Testis (tissue), 3 donors: ENCODE results near the gene ASPHD2. TPM values are rescaled to one million over a fixed set of nuclear protein-coding genes. Genes with fewer than 3 reads are reported as not detected.

Experiments used
- DNase-seq: peaks from one replicate; pipeline ENCODE4 v3.0.0-alpha.2; 2019
- H3K27ac ChIP-seq, 2 donors: fragments of 200-600 bp; sonication (generic); one replicate each; pipeline ENCODE4 v1.5.1; 2019
- H3K27me3 ChIP-seq: fragments of 200-600 bp; sonication (generic); one replicate; pipeline ENCODE4 v1.5.1; 2019
- H3K36me3 ChIP-seq: fragments of 200-600 bp; sonication (generic); one replicate; pipeline ENCODE4 v1.5.1; 2017; ENCODE audit warnings: low read depth; ENCODE audit errors: missing control alignments
- H3K4me1 ChIP-seq: fragments of 200-600 bp; sonication (generic); one replicate; pipeline ENCODE4 v1.5.1; 2019
- H3K4me3 ChIP-seq, 2 donors: fragments of 200-600 bp; sonication (generic); one replicate each; pipeline ENCODE4 v1.5.1; 2017 to 2019
- H3K9me3 ChIP-seq: fragments of 200-600 bp; sonication (generic); one replicate; pipeline ENCODE4 v1.5.1; 2017
- POLR2A ChIP-seq: fragments of 450-650 bp; IDR thresholded peaks from one replicate; pipeline ENCODE4 v1.6.1; 2017; ENCODE audit warnings: antibody characterized with exemption, mild to moderate bottlenecking, moderate library complexity
- WGBS, 2 donors: methylation state at CpG; one replicate each; pipeline ENCODE4 v1.1.5; 2018; 5-methylcytosine and 5-hydroxymethylcytosine counted together
- intact Hi-C: fragments of 100-400 bp; cut with DNase I; formaldehyde crosslinking; loops from one replicate; pipeline ENCODE4 v1.15.1; 2023; ENCODE audit warnings: low total_unique reads
- polyA plus RNA-seq: library from polyadenylated mRNA; stranded (reverse); fragments of 350-450 nt; fragmentation: Illumina TruSeq; extraction: RNeasy Lipid Tissue Mini Kit (QIAGEN cat#74804); gene quantifications from one replicate; pipeline ENCODE4 v1.2.3, GENCODE V29; 2014; ENCODE audit warnings: low read depth, low replicate concordance; ENCODE audit not compliant: insufficient read depth
- total RNA-seq, 2 donors: library from RNA; depleted of rRNA; stranded (reverse); fragments of >200 nt; gene quantifications; one replicate each; pipeline ENCODE4 v1.2.3, GENCODE V29; 2016
- TF ChIP-seq, protein P1 (sequence below), 3 experiments: fragments of 450-650 bp in 2 of 3; fragments of 200-600 bp in 1 of 3; sonication (generic) in 1 of 3; IDR thresholded peaks; one replicate each; pipeline ENCODE4 v1.5.1; 2016 to 2019; ENCODE audit warnings: antibody characterized with exemption in 3 of 3, mild to moderate bottlenecking in 2 of 3, moderate library complexity in 1 of 3

The ASPHD2 gene
- total and polyA plus RNA-seq, 3 donors from 2014 or later: 4.2 to 5.0 (median 4.8) TPM

DNA sequence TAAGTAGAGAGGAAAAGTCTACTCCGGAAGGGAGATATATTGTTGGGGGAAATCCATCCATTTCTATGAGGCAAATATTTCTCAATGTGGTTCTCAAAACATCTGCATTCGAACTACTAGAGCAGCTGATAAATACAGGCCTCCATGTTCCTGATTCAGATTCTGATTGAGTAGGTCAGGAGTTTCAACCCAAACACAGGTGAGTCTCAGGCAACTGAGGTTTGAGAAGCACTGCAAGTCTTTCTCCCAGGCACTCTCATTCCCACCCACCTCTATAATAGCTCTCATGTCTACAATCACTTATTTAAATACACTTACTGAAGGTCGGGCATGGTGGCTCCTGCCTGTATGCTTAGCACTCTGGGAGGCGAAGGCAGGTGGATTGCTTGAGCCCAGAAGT, 14.7 kb upstream of the ASPHD2 start:
- Histone ChIP-seq H3K27ac (no peak overlapping the region), H3K36me3 (no peaks in the 10 kb centered on the region), H3K27me3 (no peaks in the 10 kb centered on the region), H3K4me1 (no peaks in the 10 kb centered on the region), H3K9me3 (no peaks in the 10 kb centered on the region), H3K4me3 (no peak overlapping the region)
- no peak for TF ChIP-seq POLR2A
- TF ChIP-seq, protein P1, sequence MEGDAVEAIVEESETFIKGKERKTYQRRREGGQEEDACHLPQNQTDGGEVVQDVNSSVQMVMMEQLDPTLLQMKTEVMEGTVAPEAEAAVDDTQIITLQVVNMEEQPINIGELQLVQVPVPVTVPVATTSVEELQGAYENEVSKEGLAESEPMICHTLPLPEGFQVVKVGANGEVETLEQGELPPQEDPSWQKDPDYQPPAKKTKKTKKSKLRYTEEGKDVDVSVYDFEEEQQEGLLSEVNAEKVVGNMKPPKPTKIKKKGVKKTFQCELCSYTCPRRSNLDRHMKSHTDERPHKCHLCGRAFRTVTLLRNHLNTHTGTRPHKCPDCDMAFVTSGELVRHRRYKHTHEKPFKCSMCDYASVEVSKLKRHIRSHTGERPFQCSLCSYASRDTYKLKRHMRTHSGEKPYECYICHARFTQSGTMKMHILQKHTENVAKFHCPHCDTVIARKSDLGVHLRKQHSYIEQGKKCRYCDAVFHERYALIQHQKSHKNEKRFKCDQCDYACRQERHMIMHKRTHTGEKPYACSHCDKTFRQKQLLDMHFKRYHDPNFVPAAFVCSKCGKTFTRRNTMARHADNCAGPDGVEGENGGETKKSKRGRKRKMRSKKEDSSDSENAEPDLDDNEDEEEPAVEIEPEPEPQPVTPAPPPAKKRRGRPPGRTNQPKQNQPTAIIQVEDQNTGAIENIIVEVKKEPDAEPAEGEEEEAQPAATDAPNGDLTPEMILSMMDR (IDR thresholded peaks at IDR 0.05): no peak
- 94 to 96% methylated on average over 4 of the region's 4 CpGs for WGBS, 2 donors
- DNase-seq: no peak
- intact Hi-C loops: no loop called here

DNA sequence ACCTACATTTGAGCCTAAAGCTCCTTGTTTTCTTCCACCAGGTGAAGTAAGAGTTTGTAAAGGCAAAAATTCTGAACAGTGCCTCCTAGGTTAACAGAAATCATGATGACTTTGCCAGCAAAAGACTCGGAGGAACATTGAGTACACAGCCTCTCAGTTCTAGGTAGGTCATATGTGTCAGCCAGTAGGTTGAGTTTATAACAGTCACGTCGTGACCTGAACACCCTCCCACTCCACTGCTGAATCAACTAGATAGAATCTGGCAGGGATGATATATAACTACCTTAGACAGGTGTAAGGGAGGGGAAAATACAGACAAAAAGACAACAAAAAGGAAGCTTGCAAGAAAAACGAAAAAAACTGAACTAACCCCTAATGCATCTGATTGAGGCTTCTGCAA, 12.8 kb upstream of the ASPHD2 start:
- intact Hi-C loops: no loop called here
- no peaks in the 10 kb centered on the region for H3K36me3 ChIP-seq
- H3K27ac ChIP-seq: no peak overlapping the region

DNA sequence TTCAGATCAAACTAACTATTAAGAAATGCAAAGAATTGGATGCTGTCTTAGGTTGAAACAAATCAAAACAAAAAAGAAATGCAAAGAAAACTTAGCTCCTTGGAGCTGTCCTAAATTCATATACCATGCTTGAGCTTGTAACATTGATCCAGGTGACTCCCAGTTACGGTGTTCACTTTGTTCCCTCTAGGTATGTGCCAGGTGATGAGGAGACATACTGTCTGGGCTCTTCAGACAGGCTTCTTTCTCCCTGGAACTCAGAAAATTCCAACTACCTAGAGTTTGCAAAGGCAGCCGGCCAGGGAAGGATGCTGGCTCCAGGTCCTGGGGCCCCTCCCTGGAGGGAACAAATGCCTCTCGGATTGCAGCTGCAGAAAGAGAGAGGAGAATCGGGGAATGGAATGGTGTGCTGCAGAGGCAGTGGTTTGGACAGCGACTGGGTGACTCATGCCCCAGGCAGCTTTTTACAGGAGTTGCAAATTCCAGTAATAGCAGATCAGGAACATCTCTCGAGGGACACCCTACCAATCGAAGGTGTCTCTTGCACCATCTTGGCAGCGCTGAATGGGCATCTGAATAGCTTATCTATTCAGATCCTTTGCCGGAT, 12.3 kb upstream of the ASPHD2 start:
- no peak overlapping the region for H3K27ac ChIP-seq
- TF ChIP-seq, protein P1 (IDR thresholded peaks at IDR 0.05): no peak
- TF ChIP-seq POLR2A: no peak
- H3K4me3 ChIP-seq: no peak overlapping the region
- WGBS, 2 donors: 45 to 46% methylated on average over 9 of the region's 9 CpGs
- H3K9me3 ChIP-seq: no peaks in the 10 kb centered on the region
- intact Hi-C loops: no loop called here
- no peaks in the 10 kb centered on the region for H3K27me3 ChIP-seq
- DNase-seq: no peak
- H3K36me3 ChIP-seq: no peaks in the 10 kb centered on the region
- H3K4me1 ChIP-seq: no peaks in the 10 kb centered on the region

More for the DNA sequence above, 12.8 kb upstream of the ASPHD2 start:
- WGBS, 2 donors: 48 to 53% methylated on average over 4 of the region's 4 CpGs
- Histone ChIP-seq H3K4me1 (no peaks in the 10 kb centered on the region), H3K27me3 (no peaks in the 10 kb centered on the region), H3K9me3 (no peaks in the 10 kb centered on the region), H3K4me3 (no peak overlapping the region)
- TF ChIP-seq POLR2A: no peak
- TF ChIP-seq, protein P1 (IDR thresholded peaks at IDR 0.05): no peak
- no peak for DNase-seq

DNA sequence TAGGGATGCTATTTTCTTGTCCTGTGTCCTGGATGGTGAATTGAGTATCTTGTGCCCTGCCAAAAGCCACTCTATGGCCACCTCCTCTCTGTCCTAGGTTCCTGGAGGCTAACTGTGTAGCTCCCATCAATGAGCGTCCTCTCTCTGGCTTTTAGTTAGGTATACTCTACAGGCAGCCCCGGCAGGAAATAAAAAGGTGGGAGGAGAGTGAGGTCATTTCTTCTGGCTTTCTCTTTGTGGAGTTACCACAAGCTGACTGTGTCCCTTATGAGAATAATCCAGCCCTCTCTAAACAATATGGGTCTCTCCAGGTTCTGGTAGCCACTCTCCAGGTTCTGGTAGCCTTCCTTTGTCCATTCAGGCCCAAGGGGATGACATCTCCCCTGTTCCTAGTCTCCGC, 11.7 kb upstream of the ASPHD2 start:
- intact Hi-C loops: no loop called here
- Histone ChIP-seq H3K27ac (no peak overlapping the region), H3K4me1 (no peaks in the 10 kb centered on the region), H3K36me3 (no peaks in the 10 kb centered on the region), H3K27me3 (no peaks in the 10 kb centered on the region), H3K9me3 (no peaks in the 10 kb centered on the region), H3K4me3 (no peak overlapping the region)
- WGBS, 2 donors: 72 to 77% methylated on average over 3 of the region's 3 CpGs
- TF ChIP-seq, protein P1 (IDR thresholded peaks at IDR 0.05): no peak
- no peak for TF ChIP-seq POLR2A
- no peak for DNase-seq

DNA sequence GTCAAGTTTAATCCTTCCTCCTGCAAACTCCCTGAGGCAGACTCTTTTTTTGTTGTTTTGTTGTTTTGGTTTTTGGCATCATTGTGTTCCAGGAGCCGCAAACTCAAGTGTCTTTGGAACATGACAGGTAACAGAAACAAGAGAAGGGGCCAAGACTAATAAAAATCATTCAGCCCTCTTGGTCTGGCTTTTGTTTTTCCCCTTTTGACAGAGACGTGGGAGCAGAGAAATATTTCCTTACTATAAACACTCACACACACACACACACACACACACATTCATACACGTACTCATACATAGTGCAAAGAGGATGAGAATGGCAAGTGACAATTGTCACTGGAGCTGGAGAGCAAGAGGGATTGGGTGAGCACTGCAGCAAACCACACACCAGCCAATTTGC, 10.4 kb upstream of the ASPHD2 start:
- Histone ChIP-seq H3K4me1 (no peaks in the 10 kb centered on the region), H3K4me3 (no peak overlapping the region), H3K27me3 (no peaks in the 10 kb centered on the region), H3K9me3 (no peaks in the 10 kb centered on the region), H3K36me3 (no peaks in the 10 kb centered on the region), H3K27ac (no peak overlapping the region)
- 64 to 83% methylated on average over 3 of the region's 3 CpGs for WGBS, 2 donors
- intact Hi-C loops: no loop called here
- DNase-seq: no peak
- TF ChIP-seq, protein P1 (IDR thresholded peaks at IDR 0.05): no peak
- no peak for TF ChIP-seq POLR2A
